ENCODE data around the gene ANKRD9.
"Not testable (repeated sequence)": the region's sequence is repeated elsewhere in the genome, so short reads cannot be mapped to it uniquely, and the experiment has no call there.

ANKRD9 gene

GRCh38 chr14:102541771-102542170, 32.2 kb upstream of the ANKRD9 start:
- TF ChIP-seq CTCF (IDR thresholded peaks at IDR 0.05) = no peak
- no peak for DNase-seq (ENCODE audit: low spot score)
- no peak overlapping the region for H3K4me3 ChIP-seq
- no peak overlapping the region for H3K27ac ChIP-seq

DNA sequence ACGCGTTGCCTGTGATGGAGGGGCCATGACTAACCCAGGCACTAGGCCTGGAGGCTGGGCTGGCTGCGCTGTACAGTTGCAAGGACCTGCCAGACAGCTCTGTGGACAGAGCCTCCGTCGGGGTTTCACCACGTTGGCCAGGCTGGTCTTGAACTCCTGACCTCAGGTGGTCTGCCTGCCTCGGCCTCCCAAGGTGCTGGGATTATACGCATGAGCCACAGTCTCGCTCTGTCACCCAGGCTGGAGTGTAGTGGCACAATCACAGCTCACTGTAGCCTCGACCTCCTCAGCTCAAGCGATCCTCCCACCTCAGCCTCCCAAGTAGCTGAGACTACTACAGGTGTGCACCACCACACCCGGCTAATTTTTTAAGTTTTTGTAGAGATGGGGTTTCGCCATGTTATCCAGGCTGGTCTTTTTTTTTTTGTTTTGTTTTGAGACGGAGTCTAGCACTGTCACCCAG, 31.5 kb upstream of the ANKRD9 start:
- H3K4me3 ChIP-seq; DNase-seq (ENCODE audit: low spot score); H3K27ac ChIP-seq: not testable (repeated sequence)

GRCh38 chr14:102540315-102541028, 30.9 kb upstream of the ANKRD9 start:
- no peak for TF ChIP-seq CTCF (IDR thresholded peaks at IDR 0.05)
- Histone ChIP-seq H3K4me3 (no peak overlapping the region), H3K27ac (no peak overlapping the region)
- DNase-seq (ENCODE audit: low spot score) = no peak

GRCh38 chr14:102539544-102540314, 30.2 kb upstream of the ANKRD9 start:
- no peak for TF ChIP-seq CTCF (IDR thresholded peaks at IDR 0.05)
- no peak overlapping the region for H3K27ac ChIP-seq
- DNase-seq (ENCODE audit: low spot score) = no peak
- no peak overlapping the region for H3K4me3 ChIP-seq

GRCh38 chr14:102538602-102539543, 29.3 kb upstream of the ANKRD9 start:
- no peak for DNase-seq (ENCODE audit: low spot score)
- TF ChIP-seq CTCF (IDR thresholded peaks at IDR 0.05) = no peak
- no peak overlapping the region for H3K4me3 ChIP-seq
- H3K27ac ChIP-seq = no peak overlapping the region

DNA sequence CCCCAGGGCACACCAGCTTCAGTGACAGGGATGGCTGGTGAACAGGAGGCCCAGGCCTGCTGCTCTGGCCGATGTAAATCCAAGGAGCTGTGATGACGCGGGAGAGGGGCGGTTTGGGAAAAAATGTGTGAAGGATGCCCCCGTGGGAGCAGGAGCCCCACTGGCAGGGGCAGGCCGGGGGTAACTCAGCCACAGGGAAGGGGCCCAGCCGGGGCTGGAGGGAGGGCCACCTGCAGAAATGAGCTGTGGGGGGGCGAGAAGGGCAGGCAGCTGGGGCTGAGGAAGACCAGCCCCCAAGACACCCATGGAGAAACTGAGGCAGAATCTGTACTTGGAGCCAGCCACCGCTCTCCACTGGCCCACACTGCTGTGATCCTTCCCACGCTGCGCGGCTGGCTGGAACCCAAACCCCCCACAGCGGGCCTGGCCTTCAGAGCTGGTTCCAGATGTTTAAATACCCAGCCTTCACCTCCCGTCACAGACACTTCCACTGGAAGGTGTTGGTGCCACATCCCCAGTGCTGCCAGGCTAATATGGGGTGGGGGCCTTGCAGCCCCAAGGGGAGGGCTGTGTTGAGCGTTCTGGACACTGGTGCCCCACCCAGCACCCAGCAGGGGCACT, 28.5 kb upstream of the ANKRD9 start:
- no peak for TF ChIP-seq CTCF (IDR thresholded peaks at IDR 0.05)
- Histone ChIP-seq H3K27ac (no peak overlapping the region), H3K4me3 (no peak overlapping the region)
- no peak for DNase-seq (ENCODE audit: low spot score)
